Cardiac septum (tissue), 1 donor: ENCODE results near the gene CTNNA3. TPM values are rescaled to one million over a fixed set of nuclear protein-coding genes. Genes with fewer than 3 reads are reported as not detected.
"Not testable (repeated sequence)": the region's sequence is repeated elsewhere in the genome, so short reads cannot be mapped to it uniquely, and the experiment has no call there.

Source experiments
- DNase-seq: peaks from one replicate; pipeline ENCODE4 v3.0.0-alpha.2; 2020; ENCODE audit warnings: low spot score
- intact Hi-C: fragments of 100-400 bp; cut with DNase I; formaldehyde crosslinking; loops from one replicate; pipeline ENCODE4 v1.14.0; 2022
- total RNA-seq: library from RNA; stranded (reverse); fragmentation: NEBNext Ultra II Directional; extraction: Animal tissue kit (Norgen Biotek cat#: 25700); gene quantifications from one replicate; pipeline ENCODE4 v1.2.1, GENCODE V29; 2021
- donor health status: DM: no; HTN: no; CAD: no.

Gene CTNNA3
- total RNA-seq, 1 donor from 2014 or later, result 198 TPM

GRCh38 chr10:66463611-66464010, 1232.4 kb downstream of the CTNNA3 start:
- DNase-seq, result no peak
- intact Hi-C loops, result no loop called here

- no peak for DNase-seq
- intact Hi-C loops, result no loop called here
These were observed 1238.4 kb downstream of the CTNNA3 start for GRCh38 chr10:66457629-66458028.

GRCh38 chr10:66455304-66455703, 1240.7 kb downstream of the CTNNA3 start:
- DNase-seq, result no peak
- intact Hi-C loops, result no loop called here

GRCh38 chr10:66440568-66440967, 1255.4 kb downstream of the CTNNA3 start:
- intact Hi-C loops, result no loop called here
- DNase-seq, result no peak

- intact Hi-C loops, result no loop called here
- DNase-seq, result no peak
These were observed 1281.1 kb downstream of the CTNNA3 start for GRCh38 chr10:66414943-66415342.

- no peak for DNase-seq
- intact Hi-C loops, result no loop called here
These were observed 1290.4 kb downstream of the CTNNA3 start for GRCh38 chr10:66405566-66405965.

GRCh38 chr10:66398669-66399068, 1297.3 kb downstream of the CTNNA3 start:
- no peak for DNase-seq
- intact Hi-C loops, result no loop called here

GRCh38 chr10:66394342-66395063, 1301.5 kb downstream of the CTNNA3 start:
- DNase-seq, result no peak
- intact Hi-C loops, result no loop called here

GRCh38 chr10:66390926-66391325, 1305.1 kb downstream of the CTNNA3 start:
- intact Hi-C loops, result no loop called here
- DNase-seq, result no peak

GRCh38 chr10:66381045-66381444, 1315.0 kb downstream of the CTNNA3 start:
- DNase-seq, result no peak
- intact Hi-C loops, result no loop called here

GRCh38 chr10:66378117-66378876, 1317.7 kb downstream of the CTNNA3 start:
- intact Hi-C loops, result no loop called here
- DNase-seq, result no peak

GRCh38 chr10:66368146-66368545, 1327.8 kb downstream of the CTNNA3 start:
- intact Hi-C loops, result no loop called here
- no peak for DNase-seq

- intact Hi-C loops, result no loop called here
- DNase-seq, result no peak
These were observed 1329.8 kb downstream of the CTNNA3 start for GRCh38 chr10:66366163-66366562.

GRCh38 chr10:66365686-66366085, 1330.3 kb downstream of the CTNNA3 start:
- intact Hi-C loops, result no loop called here
- no peak for DNase-seq

GRCh38 chr10:66362522-66362921, 1333.5 kb downstream of the CTNNA3 start:
- intact Hi-C loops, result no loop called here
- no peak for DNase-seq

GRCh38 chr10:66353822-66354221, 1342.2 kb downstream of the CTNNA3 start:
- intact Hi-C loops, DNase-seq: not testable (repeated sequence)

- intact Hi-C loops, result no loop called here
- DNase-seq, result no peak
These were observed 1342.6 kb downstream of the CTNNA3 start for GRCh38 chr10:66353422-66353821.

- no peak for DNase-seq
- intact Hi-C loops, result no loop called here
These were observed 1345.2 kb downstream of the CTNNA3 start for GRCh38 chr10:66350622-66351399.

- DNase-seq, result no peak
- intact Hi-C loops, result no loop called here
These were observed 1346.3 kb downstream of the CTNNA3 start for GRCh38 chr10:66349726-66350125.

GRCh38 chr10:66349076-66349475, 1346.9 kb downstream of the CTNNA3 start:
- intact Hi-C loops, result no loop called here

More at GRCh38 chr10:66349076-66349475, 1346.9 kb downstream of the CTNNA3 start:
- DNase-seq, result no peak
